HCT116 (cell line): ENCODE measurements around the gene ADGRV1. TPM values are rescaled to one million over a fixed set of nuclear protein-coding genes. Genes with fewer than 3 reads are reported as not detected.
"Not testable (repeated sequence)": the region's sequence is repeated elsewhere in the genome, so short reads cannot be mapped to it uniquely, and the experiment has no call there.

Experiments used
- ATAC-seq: fragments of 200-7000 bp; cut with Tn5 transposase; 2 replicates; pipeline ENCODE4 v1.9.1; 2020; ENCODE audit warnings: mild to moderate bottlenecking, moderate library complexity
- BruUV-seq: library from RNA; stranded (reverse); fragments of 400-500 nt; replicated peaks from 2 replicates; lab custom pipeline; 2021; lab: Mats Ljungman, UMichigan
- CTCF ChIA-PET: fragments of 300-600 bp; sonication (Branson Sonifier 250); formaldehyde crosslinking; loops from one replicate; lab custom pipeline; 2021; ENCODE audit warnings: antibody characterized with exemption; lab: Charles Lee
- POLR2A ChIA-PET: fragments of 300-600, 350-600 bp; sonication (Branson Sonifier 250); formaldehyde crosslinking; loops from one replicate; lab custom pipeline; 2021; ENCODE audit warnings: antibody characterized with exemption; lab: Charles Lee
- RAD21 ChIA-PET, 2 experiments: fragments of 300-600 bp; sonication (Branson Sonifier 250); formaldehyde crosslinking; loops; one replicate each; lab custom pipeline; 2023; ENCODE audit warnings: low total read pairs in 2 of 2; ENCODE audit not compliant: uncharacterized antibody in 2 of 2, unreplicated experiment in 2 of 2, low non-redundant PET in 1 of 2; lab: Charles Lee
- DNase-seq: peaks from one replicate; pipeline ENCODE4 v3.0.0-alpha.2; 2010; ENCODE audit warnings: low read depth, low spot score
- H2AFZ ChIP-seq: fragments of 200-600 bp; shearing (Covaris generic), sonication (generic); 2 replicates; pipeline ENCODE4 v1.6.1; 2017; ENCODE audit warnings: low read depth, mixed run types, mixed read lengths, antibody characterized with exemption, low read length; ENCODE audit not compliant: poor library complexity, severe bottlenecking
- H3K27ac ChIP-seq: 2 replicates; pipeline ENCODE4 v1.5.1; 2012; ENCODE audit warnings: low read depth, low read length
- H3K27me3 ChIP-seq: fragments of 200-600 bp; sonication (generic); 2 replicates; pipeline ENCODE4 v1.6.1; 2016; ENCODE audit warnings: mixed run types, low read length, mixed read lengths; ENCODE audit not compliant: insufficient read depth
- H3K36me3 ChIP-seq, 2 experiments: fragments of 200-500 bp in 1 of 2; fragments of 200-600 bp in 1 of 2; sonication (Bioruptor generic) in 1 of 2; sonication (generic) in 1 of 2; 2 replicates each; pipeline versions ENCODE4 v1.5.1 to v1.6.1; 2014 to 2016; ENCODE audit warnings: low read length in 2 of 2, inconsistent platforms in 1 of 2, mixed read lengths in 1 of 2, mixed run types in 1 of 2; ENCODE audit not compliant: insufficient read depth in 2 of 2, control insufficient read depth in 1 of 2
- H3K4me1 ChIP-seq, 2 experiments: fragments of 200-600 bp in 1 of 2; sonication (generic) in 1 of 2; 2 replicates each; pipeline versions ENCODE4 v1.5.1 to v1.6.1; 2012 to 2017; ENCODE audit warnings: low read length in 2 of 2, inconsistent platforms in 1 of 2, mild to moderate bottlenecking in 1 of 2, mixed read lengths in 1 of 2, mixed run types in 1 of 2, moderate library complexity in 1 of 2; ENCODE audit not compliant: insufficient read depth in 2 of 2, control insufficient read depth in 1 of 2
- H3K4me2 ChIP-seq: fragments of 200-600 bp; sonication (generic); 2 replicates; pipeline ENCODE4 v1.6.1; 2017; ENCODE audit warnings: mixed run types, low read length, mixed read lengths
- H3K4me3 ChIP-seq, 2 experiments: fragments of 200-600 bp in 1 of 2; sonication (generic) in 1 of 2; replicated peaks in 1 of 2; 2 replicates each; pipeline ENCODE4 v1.5.1; 2011 to 2016; ENCODE audit warnings: low read length in 2 of 2, control low read depth in 1 of 2, low read depth in 1 of 2, mild to moderate bottlenecking in 1 of 2, mixed read lengths in 1 of 2, mixed run types in 1 of 2
- H3K79me2 ChIP-seq: fragments of 200-600 bp; sonication (generic); 2 replicates; pipeline ENCODE4 v1.6.1; 2017; ENCODE audit warnings: mild to moderate bottlenecking, mixed run types, low read length, moderate library complexity, mixed read lengths; ENCODE audit not compliant: insufficient read depth
- H3K9ac ChIP-seq: fragments of 200-600 bp; sonication (generic); 2 replicates; pipeline ENCODE4 v1.6.1; 2016; ENCODE audit warnings: low read length, mixed read lengths
- H3K9me2 ChIP-seq: fragments of 200-600 bp; sonication (generic), shearing (Covaris generic); 2 replicates; pipeline ENCODE4 v1.6.1; 2017; ENCODE audit warnings: mixed run types, mild to moderate bottlenecking, moderate library complexity; ENCODE audit not compliant: insufficient read depth
- H3K9me3 ChIP-seq, 2 experiments: fragments of 200-500 bp in 1 of 2; fragments of 200-600 bp in 1 of 2; sonication (Bioruptor generic) in 1 of 2; sonication (generic) in 1 of 2; 2 replicates each; pipeline ENCODE4 v1.6.1; 2014 to 2017; ENCODE audit warnings: low read length in 2 of 2, mixed read lengths in 2 of 2, inconsistent platforms in 1 of 2, low read depth in 1 of 2, mild to moderate bottlenecking in 1 of 2, mixed run types in 1 of 2, moderate library complexity in 1 of 2; ENCODE audit not compliant: control insufficient read depth in 1 of 2, insufficient read depth in 1 of 2
- H4K20me1 ChIP-seq: fragments of 200-600 bp; sonication (generic), shearing (Covaris generic); 2 replicates; pipeline ENCODE4 v1.6.1; 2017; ENCODE audit warnings: mixed run types, mild to moderate bottlenecking, moderate library complexity; ENCODE audit not compliant: insufficient read depth
- CEBPB ChIP-seq: IDR thresholded peaks from 2 replicates; pipeline ENCODE4 v1.6.1; 2012; ENCODE audit warnings: low read depth
- EGR1 ChIP-seq: IDR thresholded peaks from 2 replicates; pipeline ENCODE4 v1.6.1; 2012; ENCODE audit warnings: low read depth
- EZH2 ChIP-seq: fragments of 200-600 bp; sonication (generic); IDR thresholded peaks from 2 replicates; pipeline ENCODE4 v1.6.1; 2017; ENCODE audit warnings: antibody characterized with exemption, mixed run types
- FOSL1 ChIP-seq: IDR thresholded peaks from 2 replicates; pipeline ENCODE4 v1.6.1; 2012; ENCODE audit warnings: low read depth
- JUND ChIP-seq: IDR thresholded peaks from 2 replicates; pipeline ENCODE4 v1.6.1; 2012
- POLR2AphosphoS5 ChIP-seq: IDR thresholded peaks from 2 replicates; pipeline ENCODE4 v1.6.1; 2011; ENCODE audit warnings: mild to moderate bottlenecking, low read depth, low read length, moderate library complexity
- SIN3A ChIP-seq: IDR thresholded peaks from 2 replicates; pipeline ENCODE4 v1.6.1; 2012; ENCODE audit warnings: low read depth
- SRF ChIP-seq: IDR thresholded peaks from 2 replicates; pipeline ENCODE4 v1.6.1; 2012; ENCODE audit warnings: low read depth
- TCF7L2 ChIP-seq: IDR thresholded peaks from 2 replicates; pipeline ENCODE4 v1.7.0; 2011; ENCODE audit warnings: borderline replicate concordance, inconsistent platforms; ENCODE audit not compliant: insufficient read depth, insufficient read length; ENCODE audit errors: extremely low read depth
- YY1 ChIP-seq: IDR thresholded peaks from 2 replicates; pipeline ENCODE4 v1.6.1; 2011; ENCODE audit warnings: low read length, low read depth, moderate library complexity, mild to moderate bottlenecking; ENCODE audit not compliant: insufficient replicate concordance; ENCODE audit errors: extremely low read depth
- ZNF274 ChIP-seq: fragments of 200-500 bp; sonication (Bioruptor generic); IDR thresholded peaks from 2 replicates; pipeline ENCODE4 v1.6.1; 2014; ENCODE audit warnings: mild to moderate bottlenecking, low read depth, low read length, inconsistent platforms
- intact Hi-C: fragments of 100-400 bp; cut with micrococcal nuclease; formaldehyde crosslinking; loops from 2 replicates; pipeline ENCODE4 v1.10.0; 2022
- total RNA-seq: library from RNA; stranded (reverse); gene quantifications from one replicate; pipeline ENCODE4 v1.2.1, GENCODE V29; 2021; ENCODE audit not compliant: unreplicated experiment
- TF ChIP-seq, protein P1 (sequence below): IDR thresholded peaks from 2 replicates; pipeline ENCODE4 v1.6.1; 2012
- TF ChIP-seq, protein P2 (sequence below): IDR thresholded peaks from 2 replicates; pipeline ENCODE4 v1.6.1; 2011; ENCODE audit warnings: mild to moderate bottlenecking, low read length, moderate library complexity; ENCODE audit not compliant: insufficient replicate concordance; ENCODE audit errors: extremely low read depth

Gene ADGRV1
- total RNA-seq, 1 experiment from 2014 or later, result 6.0 TPM

DNA sequence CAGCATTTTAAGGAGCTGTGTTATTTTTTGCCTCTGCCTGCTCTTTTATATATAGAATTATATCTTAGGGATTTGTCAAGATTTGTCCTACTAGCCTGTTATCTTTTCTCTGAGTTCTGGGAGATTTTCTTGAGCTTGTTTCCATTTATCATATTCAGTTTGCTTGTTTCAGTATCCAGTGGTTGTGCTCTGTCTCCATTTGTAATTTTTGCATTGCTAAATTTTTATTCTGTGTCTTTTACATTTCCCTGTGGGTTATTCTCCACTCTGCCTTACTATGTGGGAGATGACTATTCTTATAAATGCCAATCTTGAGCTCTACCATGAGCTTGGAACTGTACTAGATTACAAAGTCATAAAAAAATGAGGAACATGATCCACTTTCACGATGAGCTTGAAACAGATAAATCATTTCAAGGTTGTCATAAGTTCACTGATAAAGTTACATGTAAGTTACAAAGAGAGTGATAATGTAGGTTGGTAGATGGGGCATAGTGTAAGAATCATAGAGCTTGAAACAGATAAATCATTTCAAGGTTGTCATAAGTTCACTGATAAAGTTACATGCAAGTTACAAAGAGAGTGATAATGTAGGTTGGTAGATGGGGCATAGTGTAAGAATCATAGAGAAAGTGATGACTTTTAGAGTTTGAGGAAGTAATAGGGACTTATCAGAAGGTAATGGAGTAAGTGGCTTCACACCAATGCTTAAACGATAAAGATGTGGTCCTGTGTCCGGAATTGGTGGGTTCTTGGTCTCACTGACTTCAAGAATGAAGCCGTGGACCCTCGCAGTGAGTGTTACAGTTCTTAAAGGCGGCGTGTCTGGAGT lies 287.3 kb downstream of the ADGRV1 start:
- peaks cover 2% of the 10 kb centered on the region; the same call in 1 of the 2 replicates for H3K9me2 ChIP-seq
- H3K27me3 ChIP-seq, result no peaks in the 10 kb centered on the region
- ATAC-seq, result no peak
- RAD21 ChIA-PET, result no interaction called here
- TF ChIP-seq SRF (no peak), POLR2AphosphoS5 (no peak), EGR1 (no peak), EZH2 (no peak), CEBPB (no peak), TCF7L2 (no peak), YY1 (no peak), SIN3A (no peak), JUND (no peak), FOSL1 (no peak), ZNF274 (no peak)
- TF ChIP-seq, protein P1, sequence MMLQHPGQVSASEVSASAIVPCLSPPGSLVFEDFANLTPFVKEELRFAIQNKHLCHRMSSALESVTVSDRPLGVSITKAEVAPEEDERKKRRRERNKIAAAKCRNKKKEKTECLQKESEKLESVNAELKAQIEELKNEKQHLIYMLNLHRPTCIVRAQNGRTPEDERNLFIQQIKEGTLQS, result no peak
- TF ChIP-seq, protein P2, sequence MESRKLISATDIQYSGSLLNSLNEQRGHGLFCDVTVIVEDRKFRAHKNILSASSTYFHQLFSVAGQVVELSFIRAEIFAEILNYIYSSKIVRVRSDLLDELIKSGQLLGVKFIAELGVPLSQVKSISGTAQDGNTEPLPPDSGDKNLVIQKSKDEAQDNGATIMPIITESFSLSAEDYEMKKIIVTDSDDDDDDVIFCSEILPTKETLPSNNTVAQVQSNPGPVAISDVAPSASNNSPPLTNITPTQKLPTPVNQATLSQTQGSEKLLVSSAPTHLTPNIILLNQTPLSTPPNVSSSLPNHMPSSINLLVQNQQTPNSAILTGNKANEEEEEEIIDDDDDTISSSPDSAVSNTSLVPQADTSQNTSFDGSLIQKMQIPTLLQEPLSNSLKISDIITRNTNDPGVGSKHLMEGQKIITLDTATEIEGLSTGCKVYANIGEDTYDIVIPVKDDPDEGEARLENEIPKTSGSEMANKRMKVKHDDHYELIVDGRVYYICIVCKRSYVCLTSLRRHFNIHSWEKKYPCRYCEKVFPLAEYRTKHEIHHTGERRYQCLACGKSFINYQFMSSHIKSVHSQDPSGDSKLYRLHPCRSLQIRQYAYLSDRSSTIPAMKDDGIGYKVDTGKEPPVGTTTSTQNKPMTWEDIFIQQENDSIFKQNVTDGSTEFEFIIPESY, result no peak
- H3K27ac ChIP-seq, result no peak overlapping the region
- no peak overlapping the region for H3K4me2 ChIP-seq
- no peak overlapping the region for H3K4me3 ChIP-seq
- no peaks in the 10 kb centered on the region for H4K20me1 ChIP-seq
- H3K4me1 ChIP-seq, result no peaks in the 10 kb centered on the region
- no peak overlapping the region for H3K9ac ChIP-seq
- H3K9me3 ChIP-seq, result no peaks in the 10 kb centered on the region
- H3K36me3 ChIP-seq, result no peaks in the 10 kb centered on the region
- no peaks in the 10 kb centered on the region for H3K79me2 ChIP-seq
- BruUV-seq, result no TSS peak
- POLR2A ChIA-PET, result no interaction called here
- DNase-seq, result no peak
- no peak overlapping the region for H2AFZ ChIP-seq
- intact Hi-C loops, result no loop called here
- CTCF ChIA-PET, result interaction anchor here (1.3 kb wide), 1 partner anchor 20 kb away, joined by 4 read pairs; no protein-coding TSS in a partner anchor

DNA sequence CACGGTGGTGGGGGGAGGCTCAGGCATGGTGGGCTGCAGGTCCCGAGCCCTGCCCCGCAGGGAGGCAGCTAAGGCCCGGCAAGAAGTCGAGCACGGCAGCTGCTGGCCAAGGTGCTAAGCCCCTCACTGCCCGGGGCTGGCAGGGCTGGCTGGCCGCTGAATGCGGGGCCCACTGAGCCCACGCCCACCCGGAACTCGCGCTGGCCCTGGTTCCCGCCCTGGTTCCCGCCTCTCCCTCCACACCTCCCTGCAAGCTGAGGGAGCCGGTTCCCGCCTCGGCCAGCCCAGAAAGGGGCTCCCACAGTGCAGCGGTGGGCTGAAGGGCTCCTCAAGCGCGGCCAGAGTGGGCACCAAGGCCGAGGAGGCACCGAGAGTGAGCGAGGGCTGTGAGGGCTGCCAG lies 289.0 kb downstream of the ADGRV1 start:
- ATAC-seq, H3K4me3 ChIP-seq, CTCF ChIA-PET, H4K20me1 ChIP-seq, H3K36me3 ChIP-seq, DNase-seq, intact Hi-C loops, H3K9me2 ChIP-seq, POLR2A ChIA-PET, H3K4me2 ChIP-seq, RAD21 ChIA-PET, H2AFZ ChIP-seq, H3K27ac ChIP-seq, BruUV-seq, H3K9me3 ChIP-seq, H3K27me3 ChIP-seq, H3K9ac ChIP-seq, H3K4me1 ChIP-seq, H3K79me2 ChIP-seq: not testable (repeated sequence)
